Measurements from ENCODE around the gene MYCN.

DNA sequence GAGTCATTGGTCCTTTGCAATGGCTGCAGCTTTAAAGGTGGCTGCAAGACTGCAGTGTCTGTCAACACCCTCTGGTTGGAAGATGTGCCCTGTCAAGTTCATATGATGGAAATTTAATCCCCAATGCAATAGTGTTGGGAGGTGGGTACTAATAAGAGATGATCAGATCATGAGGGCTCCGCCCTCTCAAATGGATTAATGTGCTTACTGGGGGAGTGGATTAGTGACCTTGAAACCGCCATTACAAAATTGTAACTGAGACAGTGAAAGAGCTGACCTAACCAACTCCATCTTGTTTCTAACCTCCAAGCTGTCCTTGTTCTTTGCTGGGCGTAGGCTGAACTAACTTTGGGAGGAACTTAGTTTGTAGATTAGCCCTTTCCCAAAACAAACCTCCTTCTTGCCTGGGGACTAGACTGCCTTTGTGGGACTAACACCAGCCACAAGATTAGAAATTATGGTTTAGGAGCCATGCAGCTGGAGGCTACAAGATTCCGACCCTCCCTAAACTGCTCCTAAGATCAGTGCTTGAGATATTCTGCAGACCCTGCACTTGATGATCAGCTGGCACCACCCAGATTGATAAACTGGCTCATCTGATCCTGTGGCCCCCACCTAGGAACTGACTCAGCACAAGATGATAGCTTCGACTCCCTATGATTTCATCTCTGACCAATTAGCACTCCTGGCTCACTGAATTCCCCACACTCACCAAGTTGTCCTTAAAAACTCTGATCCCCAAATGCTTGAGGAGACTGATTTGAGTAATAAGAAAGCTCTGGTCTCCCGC is 13.7 kb downstream of the MYCN start:
- TF ChIP-seq, protein P1, sequence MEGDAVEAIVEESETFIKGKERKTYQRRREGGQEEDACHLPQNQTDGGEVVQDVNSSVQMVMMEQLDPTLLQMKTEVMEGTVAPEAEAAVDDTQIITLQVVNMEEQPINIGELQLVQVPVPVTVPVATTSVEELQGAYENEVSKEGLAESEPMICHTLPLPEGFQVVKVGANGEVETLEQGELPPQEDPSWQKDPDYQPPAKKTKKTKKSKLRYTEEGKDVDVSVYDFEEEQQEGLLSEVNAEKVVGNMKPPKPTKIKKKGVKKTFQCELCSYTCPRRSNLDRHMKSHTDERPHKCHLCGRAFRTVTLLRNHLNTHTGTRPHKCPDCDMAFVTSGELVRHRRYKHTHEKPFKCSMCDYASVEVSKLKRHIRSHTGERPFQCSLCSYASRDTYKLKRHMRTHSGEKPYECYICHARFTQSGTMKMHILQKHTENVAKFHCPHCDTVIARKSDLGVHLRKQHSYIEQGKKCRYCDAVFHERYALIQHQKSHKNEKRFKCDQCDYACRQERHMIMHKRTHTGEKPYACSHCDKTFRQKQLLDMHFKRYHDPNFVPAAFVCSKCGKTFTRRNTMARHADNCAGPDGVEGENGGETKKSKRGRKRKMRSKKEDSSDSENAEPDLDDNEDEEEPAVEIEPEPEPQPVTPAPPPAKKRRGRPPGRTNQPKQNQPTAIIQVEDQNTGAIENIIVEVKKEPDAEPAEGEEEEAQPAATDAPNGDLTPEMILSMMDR (conservative IDR thresholded peaks at IDR 0.05 in 1 of 2, IDR thresholded peaks at IDR 0.05 in 1 of 2; ENCODE audit: low read depth in 1 of 2, low read length in 2 of 2), result no peak
- no peak for TF ChIP-seq EZH2 (IDR thresholded peaks at IDR 0.05; ENCODE audit: low read length, missing control alignments)

Data from fibroblast of lung (primary cell).